NCI-H2029 treated with DMSO at 0.1 percent for 48 hours (cell line): Measurements from ENCODE around the gene INTS4.
"Not testable (repeated sequence)": the region's sequence is repeated elsewhere in the genome, so short reads cannot be mapped to it uniquely, and the experiment has no call there.

ENCODE experiments used
- DNase-seq: peaks from one replicate; lab custom pipeline; 2025; lab: John Stamatoyannopoulos, UW

INTS4 gene

GRCh38 chr11:77879218-77879617, 115.2 kb downstream of the INTS4 start:
- no peak for DNase-seq

- DNase-seq, result not testable (repeated sequence)
Measured at GRCh38 chr11:77878247-77878646, 116.2 kb downstream of the INTS4 start.

- DNase-seq, result no peak
Measured at GRCh38 chr11:77876045-77876444, 118.4 kb downstream of the INTS4 start.

- no peak for DNase-seq
Measured at GRCh38 chr11:77874206-77874605, 120.3 kb downstream of the INTS4 start.

GRCh38 chr11:77873345-77873744, 121.1 kb downstream of the INTS4 start:
- DNase-seq, result no peak

GRCh38 chr11:77871855-77872254, 122.6 kb downstream of the INTS4 start:
- DNase-seq, result no peak

- no peak for DNase-seq
Measured at GRCh38 chr11:77868744-77869143, 125.7 kb downstream of the INTS4 start.

GRCh38 chr11:77866336-77866735, 128.1 kb downstream of the INTS4 start:
- DNase-seq, result no peak

- DNase-seq, result no peak
Measured at GRCh38 chr11:77865805-77866204, 128.7 kb downstream of the INTS4 start.

- not testable (repeated sequence) for DNase-seq
Measured at GRCh38 chr11:77861444-77861843, 133.0 kb downstream of the INTS4 start.

- not testable (repeated sequence) for DNase-seq
Measured at GRCh38 chr11:77857906-77858457, 136.5 kb downstream of the INTS4 start.

- no peak for DNase-seq
Measured at GRCh38 chr11:77854838-77855237, 139.6 kb downstream of the INTS4 start.

GRCh38 chr11:77851503-77851902, 143.0 kb downstream of the INTS4 start:
- DNase-seq, result no peak

- DNase-seq, result not testable (repeated sequence)
Measured at GRCh38 chr11:77843700-77844099, 150.8 kb downstream of the INTS4 start.

- no peak for DNase-seq
Measured at GRCh38 chr11:77842441-77843121, 151.9 kb downstream of the INTS4 start.

GRCh38 chr11:77833302-77833701, 161.2 kb downstream of the INTS4 start:
- DNase-seq, result no peak

GRCh38 chr11:77828926-77829325, 165.5 kb downstream of the INTS4 start:
- DNase-seq, result no peak
